Globus pallidus (tissue), 1 donor: ENCODE measurements around the gene ATXN1.

Source experiments
- DNase-seq: peaks from one replicate; pipeline ENCODE4 v3.0.0-alpha.2; 2015; ENCODE audit warnings: low spot score

The ATXN1 gene

GRCh38 chr6:16671302-16672289 is 89.7 kb downstream of the ATXN1 start:
- DNase-seq, result no peak

- no peak for DNase-seq
These were observed 90.6 kb downstream of the ATXN1 start for GRCh38 chr6:16670617-16671051.

- DNase-seq, result no peak
These were observed 91.1 kb downstream of the ATXN1 start for GRCh38 chr6:16670183-16670582.

- DNase-seq, result no peak
These were observed 92.0 kb downstream of the ATXN1 start for GRCh38 chr6:16669227-16669626.

- no peak for DNase-seq
These were observed 93.8 kb downstream of the ATXN1 start for GRCh38 chr6:16667509-16667908.

- DNase-seq, result no peak
These were observed 95.3 kb downstream of the ATXN1 start for GRCh38 chr6:16665992-16666391.

GRCh38 chr6:16665182-16665581 is 96.1 kb downstream of the ATXN1 start:
- DNase-seq, result no peak

GRCh38 chr6:16663901-16664300 is 97.4 kb downstream of the ATXN1 start:
- no peak for DNase-seq

GRCh38 chr6:16660157-16660497 is 101.1 kb downstream of the ATXN1 start:
- no peak for DNase-seq

- no peak for DNase-seq
These were observed 101.6 kb downstream of the ATXN1 start for GRCh38 chr6:16659466-16660156.

GRCh38 chr6:16658348-16659034 is 102.8 kb downstream of the ATXN1 start:
- DNase-seq, result no peak

GRCh38 chr6:16657768-16658167 is 103.5 kb downstream of the ATXN1 start:
- no peak for DNase-seq

GRCh38 chr6:16656451-16656850 is 104.8 kb downstream of the ATXN1 start:
- DNase-seq, result no peak

- no peak for DNase-seq
These were observed 106.6 kb downstream of the ATXN1 start for GRCh38 chr6:16654701-16655100.

GRCh38 chr6:16653226-16653625 is 108.0 kb downstream of the ATXN1 start:
- no peak for DNase-seq

- DNase-seq, result no peak
These were observed 109.4 kb downstream of the ATXN1 start for GRCh38 chr6:16651871-16652270.

GRCh38 chr6:16649890-16650289 is 111.4 kb downstream of the ATXN1 start:
- DNase-seq, result no peak

- DNase-seq, result no peak
These were observed 112.0 kb downstream of the ATXN1 start for GRCh38 chr6:16649241-16649640.

- DNase-seq, result no peak
These were observed 113.3 kb downstream of the ATXN1 start for GRCh38 chr6:16648003-16648402.

GRCh38 chr6:16647422-16647821 is 113.8 kb downstream of the ATXN1 start:
- DNase-seq, result no peak

GRCh38 chr6:16644540-16645250 is 116.6 kb downstream of the ATXN1 start:
- no peak for DNase-seq
